ENCODE measurements around the gene P3H2.
"Not testable (repeated sequence)": the region's sequence is repeated elsewhere in the genome, so short reads cannot be mapped to it uniquely, and the experiment has no call there.

Gene P3H2

GRCh38 chr3:190120269-190121060, at the start of gene P3H2:
Gene P3H2, minus strand, starts transcription at chr3:190120897. Its CDS starts 166 bp downstream, at chr3:190120731.
- peak; percentile 87 for DNase-seq (ENCODE audit: low read depth)

- DNase-seq (ENCODE audit: low read depth): no peak
Observed at GRCh38 chr3:190169877-190170276, 49.2 kb upstream of the P3H2 start.

GRCh38 chr3:190169243-190169642, 48.5 kb upstream of the P3H2 start:
- DNase-seq (ENCODE audit: low read depth): no peak

GRCh38 chr3:190167936-190168680, 47.4 kb upstream of the P3H2 start:
- DNase-seq (ENCODE audit: low read depth): no peak

- no peak for DNase-seq (ENCODE audit: low read depth)
Observed at GRCh38 chr3:190166948-190167347, 46.3 kb upstream of the P3H2 start.

- no peak for DNase-seq (ENCODE audit: low read depth)
Observed at GRCh38 chr3:190165253-190165652, 44.6 kb upstream of the P3H2 start.

GRCh38 chr3:190162013-190162412, 41.3 kb upstream of the P3H2 start:
- DNase-seq (ENCODE audit: low read depth): not testable (repeated sequence)

- DNase-seq (ENCODE audit: low read depth): no peak
Observed at GRCh38 chr3:190159902-190160435, 39.3 kb upstream of the P3H2 start.

- no peak for DNase-seq (ENCODE audit: low read depth)
Observed at GRCh38 chr3:190158261-190158660, 37.6 kb upstream of the P3H2 start.

GRCh38 chr3:190155752-190156151, 35.1 kb upstream of the P3H2 start:
- DNase-seq (ENCODE audit: low read depth): no peak

GRCh38 chr3:190150681-190151080, 30.0 kb upstream of the P3H2 start:
- no peak for DNase-seq (ENCODE audit: low read depth)

GRCh38 chr3:190149830-190150619, 29.3 kb upstream of the P3H2 start:
- DNase-seq (ENCODE audit: low read depth): not testable (repeated sequence)

GRCh38 chr3:190144793-190145192, 24.1 kb upstream of the P3H2 start:
- DNase-seq (ENCODE audit: low read depth): not testable (repeated sequence)

- no peak for DNase-seq (ENCODE audit: low read depth)
Observed at GRCh38 chr3:190142041-190142440, 21.3 kb upstream of the P3H2 start.

- no peak for DNase-seq (ENCODE audit: low read depth)
Observed at GRCh38 chr3:190139365-190139764, 18.7 kb upstream of the P3H2 start.

GRCh38 chr3:190132371-190132770, 11.7 kb upstream of the P3H2 start:
- peak; percentile 56 for DNase-seq (ENCODE audit: low read depth)

- peak; percentile 82 for DNase-seq (ENCODE audit: low read depth)
Observed at GRCh38 chr3:190131329-190131728, 10.6 kb upstream of the P3H2 start.

- DNase-seq (ENCODE audit: low read depth): no peak
Observed at GRCh38 chr3:190130696-190131095, 10.0 kb upstream of the P3H2 start.

- no peak for DNase-seq (ENCODE audit: low read depth)
Observed at GRCh38 chr3:190130037-190130436, 9.3 kb upstream of the P3H2 start.

GRCh38 chr3:190127797-190128196, 7.1 kb upstream of the P3H2 start:
- no peak for DNase-seq (ENCODE audit: low read depth)

GRCh38 chr3:190127195-190127594, 6.5 kb upstream of the P3H2 start:
- DNase-seq (ENCODE audit: low read depth): no peak

- DNase-seq (ENCODE audit: low read depth): no peak
Observed at GRCh38 chr3:190125436-190126068, 4.9 kb upstream of the P3H2 start.
